ENCODE data around the gene GPR173.

- TF ChIP-seq CTCF (conservative IDR thresholded peaks at IDR 0.05; ENCODE audit: low read depth, low read length) (no peak), EZH2 (IDR thresholded peaks at IDR 0.05; ENCODE audit: low read length, unreplicated experiment) (no peak), EZH2phosphoT487 (IDR thresholded peaks at IDR 0.05; ENCODE audit: borderline replicate concordance, low read length) (no peak)
These were observed 39.6 kb upstream of the GPR173 start for GRCh38 chrX:53009032-53009431.

Data from PC-3 (cell line).